Nucleus accumbens (tissue), 56 donors: ENCODE measurements around the gene HSPA12A.

Experiments
- DNase-seq, 56 donors: peaks; one replicate each; lab custom pipeline; 2025; lab: John Stamatoyannopoulos, UW

Gene HSPA12A

DNA sequence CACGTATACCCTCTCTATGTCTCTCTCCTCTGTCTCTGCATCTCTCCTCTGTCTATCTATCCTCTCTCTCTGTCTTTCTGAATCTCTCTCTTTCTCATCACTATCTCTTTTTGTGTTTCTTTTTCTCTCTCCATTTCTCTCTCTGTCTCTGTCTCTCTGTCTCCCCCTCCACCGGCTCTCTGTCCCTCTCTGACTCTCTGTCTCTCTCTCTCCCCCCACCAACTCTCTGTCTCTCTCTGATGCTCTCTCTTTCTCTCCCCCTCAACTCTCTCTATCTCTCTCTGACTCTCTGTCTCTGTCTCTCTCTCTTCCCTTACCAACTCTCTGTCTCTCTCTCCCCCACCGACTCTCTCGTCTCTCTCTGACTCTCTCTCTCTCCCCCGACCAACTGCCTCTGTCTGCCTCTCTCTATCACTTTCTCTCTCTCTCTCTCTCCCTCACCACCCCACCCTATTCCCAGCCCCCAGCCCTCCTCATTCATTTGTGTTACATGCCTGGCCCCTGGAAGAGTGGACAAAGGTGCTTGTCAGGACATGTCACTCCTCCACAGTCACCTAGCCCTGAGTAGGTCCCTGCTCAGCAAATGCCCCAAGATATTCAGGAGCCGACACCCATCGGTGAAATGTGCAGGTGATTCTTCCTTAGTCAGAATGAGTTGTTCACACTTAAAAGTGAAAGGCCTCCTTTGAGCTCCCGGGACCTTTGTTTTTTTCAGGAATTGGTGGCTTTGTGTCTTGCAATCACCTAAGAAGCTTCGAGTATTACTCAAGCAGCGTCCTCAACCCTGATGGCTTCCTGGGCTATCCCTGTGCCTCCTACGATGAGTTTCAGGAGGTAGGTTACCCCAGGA lies 108.0 kb downstream of the HSPA12A start:
- no peak for DNase-seq

- DNase-seq: no peak
These were observed 109.2 kb downstream of the HSPA12A start for GRCh38 chr10:116633216-116633600.

- no peak for DNase-seq
These were observed 109.7 kb downstream of the HSPA12A start for GRCh38 chr10:116632596-116633215.

GRCh38 chr10:116631871-116632295 lies 110.5 kb downstream of the HSPA12A start:
- no peak for DNase-seq

GRCh38 chr10:116630020-116630419 lies 112.3 kb downstream of the HSPA12A start:
- DNase-seq: no peak

DNA sequence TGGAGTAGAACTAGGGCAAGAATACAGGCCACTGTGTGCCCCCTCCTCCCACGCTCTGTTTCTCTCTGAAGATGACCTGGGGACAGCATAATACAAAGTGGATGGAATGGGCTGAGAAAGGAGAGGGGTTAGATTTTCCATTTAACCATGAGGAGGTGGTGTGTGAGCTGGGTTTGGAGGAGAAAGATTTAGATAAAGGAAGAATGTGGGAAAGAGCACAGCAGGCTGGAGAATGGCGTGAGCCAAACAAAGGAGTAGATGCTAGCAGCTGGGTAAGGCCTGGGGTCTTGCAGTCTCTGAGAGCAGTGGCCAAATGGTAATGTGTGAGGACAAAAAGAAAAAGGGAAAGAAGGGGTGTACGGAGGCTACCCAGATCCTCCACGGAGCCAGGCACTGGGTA lies 113.0 kb downstream of the HSPA12A start:
- no peak for DNase-seq

GRCh38 chr10:116627386-116627933 lies 114.9 kb downstream of the HSPA12A start:
- DNase-seq: peak in 2 of 56 donors; percentile 3 to 37

DNA sequence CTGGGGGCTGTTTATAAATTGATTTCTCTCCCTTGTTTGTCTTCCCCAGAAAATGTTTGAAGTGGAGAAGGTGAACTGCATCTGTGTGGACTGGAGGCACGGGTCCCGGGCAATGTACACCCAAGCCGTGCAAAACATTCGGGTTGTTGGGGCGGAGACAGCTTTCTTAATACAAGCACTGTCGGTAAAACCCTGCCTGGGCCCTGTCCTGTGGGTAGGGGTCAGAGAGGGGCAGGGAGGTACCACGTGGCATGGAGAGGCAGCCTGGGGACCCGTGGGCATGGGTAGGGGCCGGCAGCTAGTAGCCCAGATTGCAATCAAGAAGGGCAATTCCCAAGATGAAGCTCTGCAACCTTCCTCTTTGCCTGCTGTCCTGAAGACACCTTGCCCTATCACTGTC lies 115.6 kb downstream of the HSPA12A start:
- no peak for DNase-seq

DNA sequence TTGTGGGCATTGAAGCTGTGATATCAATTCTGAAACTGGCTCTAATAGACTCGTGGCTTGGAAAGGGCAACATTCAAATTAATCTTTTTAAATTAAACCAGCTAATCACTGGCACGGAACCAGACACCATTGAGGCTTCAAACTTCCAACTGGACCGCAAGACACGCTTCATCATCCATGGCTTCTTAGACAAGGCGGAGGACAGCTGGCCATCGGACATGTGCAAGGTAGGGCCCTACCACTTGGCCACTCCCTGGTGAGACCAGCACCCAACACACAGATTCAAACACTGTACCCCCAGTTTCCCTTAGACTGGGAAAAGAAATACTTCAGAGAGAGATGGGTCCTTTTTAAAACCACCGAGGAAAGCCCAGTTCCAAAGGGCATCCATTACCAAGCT lies 116.5 kb downstream of the HSPA12A start:
- no peak for DNase-seq

DNA sequence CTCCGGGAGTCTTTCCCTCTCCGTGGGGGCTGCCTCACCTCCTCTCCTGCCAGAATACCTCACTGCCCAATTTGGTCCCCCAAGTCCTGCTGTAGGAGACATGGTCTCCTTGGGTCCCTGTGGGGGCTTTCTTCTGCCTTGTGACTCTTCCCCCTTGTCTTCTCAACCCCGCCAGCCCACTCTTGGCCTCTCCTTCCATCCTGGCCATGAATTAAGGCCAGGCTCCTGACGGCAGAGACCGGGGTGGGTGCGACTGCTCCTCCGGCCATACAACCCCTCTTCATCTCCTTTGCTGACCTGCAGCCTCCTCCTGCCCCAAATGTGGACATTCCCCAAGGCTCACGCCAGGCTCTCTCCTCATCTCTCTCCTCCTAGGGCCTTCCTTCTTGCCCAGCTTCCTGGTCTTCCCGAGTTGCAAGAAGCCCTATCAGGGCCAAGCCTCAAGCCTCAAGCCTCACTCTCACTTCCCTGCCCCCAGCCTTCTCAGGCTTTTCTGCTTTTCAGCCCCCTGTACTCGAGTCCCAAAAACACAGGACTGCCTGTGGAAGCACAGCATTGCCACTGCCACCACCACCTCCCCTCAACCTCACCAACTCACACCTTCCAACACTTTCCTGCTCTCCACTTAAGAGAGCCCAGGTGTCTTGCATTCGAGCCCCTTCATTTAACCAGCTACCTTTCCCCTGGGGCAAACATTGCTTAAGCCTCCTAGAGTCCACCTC lies 120.3 kb downstream of the HSPA12A start:
- no peak for DNase-seq

GRCh38 chr10:116621476-116621875 lies 120.9 kb downstream of the HSPA12A start:
- no peak for DNase-seq
